ENCODE results near the gene LBP. TPM values are rescaled to one million over a fixed set of nuclear protein-coding genes. Genes with fewer than 3 reads are reported as not detected.

LBP gene
- total and polyA plus RNA-seq, 2 donors (not counting 3 experiments of a cell fraction or from before 2014, with no cell fraction given), result 0.03 TPM; not detected in 1

GRCh38 chr20:38307371-38308046 is 38.8 kb upstream of the LBP start:
- H3K4me3 ChIP-seq (replicated peaks in 1 of 3; ENCODE audit: insufficient read depth in 1 of 3, low read depth in 1 of 3, low read length in 3 of 3), result no peak overlapping the region
- no peaks in the 10 kb centered on the region for H3K9me3 ChIP-seq (replicated peaks; ENCODE audit: control insufficient read depth, insufficient read depth, low read length)
- no peak overlapping the region for H3K27ac ChIP-seq (ENCODE audit: insufficient read depth, low read depth, low read length)
- H3K27me3 ChIP-seq (ENCODE audit: control insufficient read depth in 2 of 2, insufficient read depth in 2 of 2, low read length in 2 of 2), result peaks cover 0 to 7% of the 10 kb centered on the region in 2 experiments
- no peak for DNase-seq (ENCODE audit: low read depth, low spot score)
- H3K4me1 ChIP-seq (ENCODE audit: control insufficient read depth, extremely low read depth, insufficient read depth, low read length), result no peaks in the 10 kb centered on the region
- CTCF ChIA-PET, result interaction anchor here (1.2 to 9.2 kb wide), 6 partner anchors 8 to 80 kb away, joined by 3 to 204 read pairs (median 4); no protein-coding TSS in a partner anchor
- H3K79me2 ChIP-seq (ENCODE audit: control insufficient read depth, insufficient read depth, low read length), result no peaks in the 10 kb centered on the region
- intact Hi-C loops (cut with micrococcal nuclease), result no loop called here
- no peak overlapping the region for H2AFZ ChIP-seq (ENCODE audit: low read depth, low read length)
- no peak overlapping the region for H3K4me2 ChIP-seq (ENCODE audit: insufficient read depth, low read length)
- dilution Hi-C loops (cut with MboI; ENCODE audit: extremely low pct_ligation_motif_present, low sequenced_read_pairs), result no loop called here
- H4K20me1 ChIP-seq (replicated peaks; ENCODE audit: control insufficient read depth, extremely low read depth, insufficient read depth, low read length), result no peaks in the 10 kb centered on the region
- no TSS peak for BruUV-seq (replicated peaks)
- FAIRE-seq, result no peak
- no peaks in the 10 kb centered on the region for H3K36me3 ChIP-seq (ENCODE audit: control insufficient read depth in 2 of 2, extremely low read depth in 1 of 2, insufficient read depth in 2 of 2, low read length in 2 of 2)
- no peak overlapping the region for H3K9ac ChIP-seq (replicated peaks; ENCODE audit: extremely low read depth, insufficient read depth, low read length)
- TF ChIP-seq GATA2 (IDR thresholded peaks at IDR 0.05; ENCODE audit: insufficient read depth, insufficient read length, low read depth, low read length) (no peak), POLR2A (IDR thresholded peaks at IDR 0.05; ENCODE audit: low read depth, low read length) (no peak), FOS (IDR thresholded peaks at IDR 0.05; ENCODE audit: borderline replicate concordance, insufficient read depth, low read length) (no peak), MYC (IDR thresholded peaks at IDR 0.05; ENCODE audit: low read depth, low read length) (no peak), MAX (IDR thresholded peaks at IDR 0.05; ENCODE audit: insufficient read depth, insufficient read length) (no peak), POLR2AphosphoS5 (IDR thresholded peaks at IDR 0.05; ENCODE audit: insufficient read depth, low read depth, low read length) (no peak), JUN (IDR thresholded peaks at IDR 0.05; ENCODE audit: borderline replicate concordance, insufficient read depth, insufficient read length, low read depth) (no peak), EZH2 (IDR thresholded peaks at IDR 0.05; ENCODE audit: borderline replicate concordance, low read depth, low read length, severe bottlenecking) (no peak)
- TF ChIP-seq, protein P1, sequence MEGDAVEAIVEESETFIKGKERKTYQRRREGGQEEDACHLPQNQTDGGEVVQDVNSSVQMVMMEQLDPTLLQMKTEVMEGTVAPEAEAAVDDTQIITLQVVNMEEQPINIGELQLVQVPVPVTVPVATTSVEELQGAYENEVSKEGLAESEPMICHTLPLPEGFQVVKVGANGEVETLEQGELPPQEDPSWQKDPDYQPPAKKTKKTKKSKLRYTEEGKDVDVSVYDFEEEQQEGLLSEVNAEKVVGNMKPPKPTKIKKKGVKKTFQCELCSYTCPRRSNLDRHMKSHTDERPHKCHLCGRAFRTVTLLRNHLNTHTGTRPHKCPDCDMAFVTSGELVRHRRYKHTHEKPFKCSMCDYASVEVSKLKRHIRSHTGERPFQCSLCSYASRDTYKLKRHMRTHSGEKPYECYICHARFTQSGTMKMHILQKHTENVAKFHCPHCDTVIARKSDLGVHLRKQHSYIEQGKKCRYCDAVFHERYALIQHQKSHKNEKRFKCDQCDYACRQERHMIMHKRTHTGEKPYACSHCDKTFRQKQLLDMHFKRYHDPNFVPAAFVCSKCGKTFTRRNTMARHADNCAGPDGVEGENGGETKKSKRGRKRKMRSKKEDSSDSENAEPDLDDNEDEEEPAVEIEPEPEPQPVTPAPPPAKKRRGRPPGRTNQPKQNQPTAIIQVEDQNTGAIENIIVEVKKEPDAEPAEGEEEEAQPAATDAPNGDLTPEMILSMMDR (IDR thresholded peaks at IDR 0.05; ENCODE audit: extremely low read depth in 1 of 2, insufficient read depth in 1 of 2, low read depth in 1 of 2, low read length in 2 of 2), result no peak
- POLR2A ChIA-PET, result no interaction called here
- H3K9me1 ChIP-seq (replicated peaks; ENCODE audit: control insufficient read depth, extremely low read depth, insufficient read depth, low read length), result no peaks in the 10 kb centered on the region

All from endothelial cell of umbilical vein (primary cell).